GM12892 (cell line): ENCODE data around the gene RXRA.

Source experiments
- POLR2A ChIP-seq: IDR thresholded peaks from 2 replicates; pipeline ENCODE4 v1.6.1; 2011; ENCODE audit warnings: low read depth, low read length, control low read depth
- POLR2AphosphoS5 ChIP-seq: IDR thresholded peaks from 2 replicates; pipeline ENCODE4 v1.6.1; 2011; ENCODE audit warnings: low read depth, low read length, control low read depth
- TAF1 ChIP-seq: IDR thresholded peaks from 2 replicates; pipeline ENCODE4 v1.6.1; 2011; ENCODE audit warnings: low read depth, mild to moderate bottlenecking, control low read depth, low read length, borderline replicate concordance

DNA sequence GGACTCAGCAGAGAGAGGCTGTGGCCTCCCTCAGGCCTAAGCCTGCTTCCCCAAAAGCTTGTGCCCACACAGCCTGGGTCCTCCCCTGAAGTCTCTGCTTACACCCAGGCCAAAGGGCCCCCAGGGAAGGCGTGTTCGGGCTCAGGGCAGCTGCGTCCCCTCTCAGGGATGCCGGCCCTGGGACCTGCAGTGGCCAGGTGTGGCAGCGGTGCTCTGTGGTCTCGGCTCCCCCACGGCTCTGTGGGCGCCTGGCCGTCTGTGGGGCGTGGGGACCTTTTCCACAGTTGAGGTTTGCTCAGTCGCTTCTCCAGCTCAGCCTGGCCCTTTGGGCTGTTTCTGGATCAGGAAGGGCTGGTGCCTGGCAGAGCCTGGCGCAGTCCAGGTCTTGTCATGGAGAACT, 75.9 kb downstream of the RXRA start:
- no peak for TF ChIP-seq POLR2A
- no peak for TF ChIP-seq TAF1
- TF ChIP-seq POLR2AphosphoS5 = no peak
